Effector memory CD8-positive, alpha-beta T cell (primary cell): ENCODE measurements around the gene NEURL1.

Source experiments
- ATAC-seq: fragments of 150-1000 bp; cut with Tn5 transposase; replicated peaks from 2 replicates; pipeline ENCODE4 v1.10.0; 2021; ENCODE audit warnings: mild to moderate bottlenecking, moderate library complexity
- DNase-seq, 3 experiments: peaks; one replicate each; pipeline ENCODE4 v3.0.0; 2021
- H3K27ac Mint-ChIP-seq, 2 donors: one replicate each; pipeline ENCODE4 v1.8.0; 2022; ENCODE audit warnings: mild to moderate bottlenecking in 2 of 2, mixed read lengths in 2 of 2, moderate library complexity in 2 of 2
- H3K27me3 Mint-ChIP-seq, 2 donors: one replicate each; pipeline ENCODE4 v1.8.0; 2022; ENCODE audit warnings: mixed read lengths in 2 of 2
- H3K36me3 Mint-ChIP-seq: one replicate; pipeline ENCODE4 v1.8.0; 2022; ENCODE audit warnings: mild to moderate bottlenecking, moderate library complexity, mixed read lengths; ENCODE audit not compliant: insufficient read depth
- H3K4me1 Mint-ChIP-seq, 2 donors: one replicate each; pipeline ENCODE4 v1.8.0; 2022; ENCODE audit warnings: low read depth in 2 of 2, mixed read lengths in 2 of 2
- H3K4me3 Mint-ChIP-seq, 2 donors: one replicate each; pipeline ENCODE4 v1.8.0; 2022; ENCODE audit warnings: mild to moderate bottlenecking in 2 of 2, mixed read lengths in 2 of 2, moderate library complexity in 2 of 2
- H3K9me3 Mint-ChIP-seq, 2 donors: one replicate each; pipeline ENCODE4 v1.8.0; 2022; ENCODE audit warnings: mixed read lengths in 2 of 2

Gene NEURL1

DNA sequence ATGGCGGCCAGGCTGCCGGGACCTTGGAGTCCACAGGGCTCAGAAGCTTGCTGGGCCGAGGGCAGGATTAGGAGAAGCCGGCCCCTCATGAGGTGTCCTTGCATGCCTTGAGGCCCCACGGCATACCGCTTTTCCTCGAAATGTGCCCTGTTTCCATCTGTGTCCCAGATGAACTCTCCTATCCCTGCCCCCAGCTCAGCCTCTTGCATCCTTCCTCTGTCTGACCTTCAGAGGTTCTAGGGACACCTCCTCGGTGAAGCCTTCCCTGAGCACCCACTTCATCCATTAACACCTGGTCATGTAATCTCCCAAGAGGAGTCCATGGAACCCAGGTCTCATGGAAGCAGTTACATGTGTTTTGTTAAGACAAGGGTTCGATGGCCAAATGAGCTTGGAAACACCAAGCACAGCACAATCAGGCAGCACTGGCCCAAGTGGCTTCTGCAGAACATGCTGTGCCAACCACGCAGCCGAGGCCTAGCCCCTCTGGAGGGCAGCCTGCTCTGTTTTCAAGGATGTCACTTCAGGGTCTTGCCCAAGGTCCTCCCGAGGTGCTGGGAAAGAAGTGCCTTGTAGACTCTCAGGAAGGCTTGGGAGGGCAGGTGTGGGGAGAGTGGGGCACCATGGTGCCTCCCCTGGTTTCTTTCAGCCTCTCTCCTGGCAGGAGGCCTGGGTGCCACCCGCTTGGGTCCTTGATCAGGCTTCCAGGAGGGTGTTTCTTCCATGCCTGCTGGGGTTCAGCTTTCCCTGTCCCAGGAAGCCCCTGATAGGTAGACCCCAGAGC is 124.3 kb downstream of the NEURL1 start:
- DNase-seq, result no peak
- Mint-ChIP-seq H3K4me1 (no peaks in the 10 kb centered on the region), H3K27me3 (no peaks in the 10 kb centered on the region), H3K9me3 (no peaks in the 10 kb centered on the region), H3K27ac (no peak overlapping the region), H3K36me3 (peaks cover 8% of the 10 kb centered on the region), H3K4me3 (no peak overlapping the region)
- no peak for ATAC-seq

- no peak overlapping the region for H3K27ac Mint-ChIP-seq
- H3K9me3 Mint-ChIP-seq, result no peaks in the 10 kb centered on the region
- no peaks in the 10 kb centered on the region for H3K27me3 Mint-ChIP-seq
- ATAC-seq (no peak), DNase-seq (no peak)
- H3K36me3 Mint-ChIP-seq, result peaks cover 8% of the 10 kb centered on the region
- no peaks in the 10 kb centered on the region for H3K4me1 Mint-ChIP-seq
- no peak overlapping the region for H3K4me3 Mint-ChIP-seq
Measured at GRCh38 chr10:103618575-103619423, 125.3 kb downstream of the NEURL1 start.

DNA sequence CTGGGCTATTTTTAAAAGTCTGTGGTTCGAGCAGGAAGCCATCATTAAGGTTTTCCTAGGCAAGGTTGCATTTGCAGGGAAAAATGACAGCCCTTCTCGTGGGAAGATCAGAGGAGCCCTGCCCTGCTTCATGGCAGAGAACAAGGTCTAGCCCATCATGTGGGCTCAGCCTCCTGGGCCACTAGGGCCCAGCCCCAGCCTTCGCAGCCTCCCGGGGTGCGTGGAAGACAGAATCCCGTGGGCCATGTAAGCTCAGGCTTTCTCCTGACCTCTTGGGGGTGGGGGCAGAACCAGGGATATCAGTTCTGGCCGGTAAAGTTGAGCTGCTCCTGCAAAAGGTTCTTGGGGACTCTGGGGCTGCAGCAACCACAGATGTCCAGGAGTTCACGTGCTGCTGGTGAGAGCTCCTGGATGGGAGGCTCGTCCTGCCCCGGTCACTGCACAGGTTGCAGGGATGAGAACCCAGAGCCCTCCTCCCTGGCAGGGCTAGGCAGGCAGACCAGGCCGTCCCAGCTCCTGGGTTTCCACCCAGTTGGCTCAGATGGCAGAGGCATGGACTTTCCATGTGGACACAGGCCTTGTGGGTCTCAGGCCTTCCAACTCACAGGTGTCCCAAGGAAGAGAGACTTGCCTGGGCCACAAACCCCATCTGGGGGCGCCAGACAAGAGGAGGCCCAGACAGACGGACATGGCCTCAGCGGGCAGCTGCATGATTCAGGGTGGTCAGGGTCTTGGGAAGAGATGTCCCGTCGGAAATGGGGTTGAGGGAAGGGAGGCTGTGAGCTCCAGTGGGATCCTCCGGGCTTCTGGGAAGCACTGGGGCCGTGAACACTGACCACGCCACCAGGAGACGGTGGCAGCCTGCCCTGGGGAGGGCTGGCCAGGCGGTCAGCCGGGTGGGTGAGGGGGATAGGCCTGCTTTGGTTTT is 126.2 kb downstream of the NEURL1 start:
- no peak for ATAC-seq
- Mint-ChIP-seq H3K4me3 (no peak overlapping the region), H3K9me3 (no peaks in the 10 kb centered on the region), H3K27me3 (no peaks in the 10 kb centered on the region), H3K36me3 (peaks cover 2% of the 10 kb centered on the region), H3K27ac (no peak overlapping the region), H3K4me1 (no peaks in the 10 kb centered on the region)
- no peak for DNase-seq

DNA sequence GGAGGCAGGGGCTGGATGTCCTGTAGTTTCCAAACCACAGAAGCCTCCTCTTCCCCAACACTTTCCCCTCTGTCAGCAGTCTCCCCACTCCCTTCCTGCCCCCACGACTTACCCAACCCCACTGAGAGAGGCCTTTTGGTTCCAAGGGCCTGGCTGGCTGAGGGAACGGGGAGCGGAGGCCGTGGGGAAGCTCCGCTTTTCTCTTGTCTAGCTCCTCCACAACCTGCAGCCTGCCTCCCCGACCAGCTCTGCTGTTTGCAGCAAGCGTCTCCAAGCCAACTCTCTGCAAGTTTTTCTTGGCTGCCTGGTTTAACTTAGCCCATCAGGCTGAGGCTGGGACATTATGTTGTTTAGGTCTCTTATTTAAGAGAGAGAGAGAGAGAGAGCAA is 126.8 kb downstream of the NEURL1 start:
- H3K4me3 Mint-ChIP-seq, result no peak overlapping the region

DNA sequence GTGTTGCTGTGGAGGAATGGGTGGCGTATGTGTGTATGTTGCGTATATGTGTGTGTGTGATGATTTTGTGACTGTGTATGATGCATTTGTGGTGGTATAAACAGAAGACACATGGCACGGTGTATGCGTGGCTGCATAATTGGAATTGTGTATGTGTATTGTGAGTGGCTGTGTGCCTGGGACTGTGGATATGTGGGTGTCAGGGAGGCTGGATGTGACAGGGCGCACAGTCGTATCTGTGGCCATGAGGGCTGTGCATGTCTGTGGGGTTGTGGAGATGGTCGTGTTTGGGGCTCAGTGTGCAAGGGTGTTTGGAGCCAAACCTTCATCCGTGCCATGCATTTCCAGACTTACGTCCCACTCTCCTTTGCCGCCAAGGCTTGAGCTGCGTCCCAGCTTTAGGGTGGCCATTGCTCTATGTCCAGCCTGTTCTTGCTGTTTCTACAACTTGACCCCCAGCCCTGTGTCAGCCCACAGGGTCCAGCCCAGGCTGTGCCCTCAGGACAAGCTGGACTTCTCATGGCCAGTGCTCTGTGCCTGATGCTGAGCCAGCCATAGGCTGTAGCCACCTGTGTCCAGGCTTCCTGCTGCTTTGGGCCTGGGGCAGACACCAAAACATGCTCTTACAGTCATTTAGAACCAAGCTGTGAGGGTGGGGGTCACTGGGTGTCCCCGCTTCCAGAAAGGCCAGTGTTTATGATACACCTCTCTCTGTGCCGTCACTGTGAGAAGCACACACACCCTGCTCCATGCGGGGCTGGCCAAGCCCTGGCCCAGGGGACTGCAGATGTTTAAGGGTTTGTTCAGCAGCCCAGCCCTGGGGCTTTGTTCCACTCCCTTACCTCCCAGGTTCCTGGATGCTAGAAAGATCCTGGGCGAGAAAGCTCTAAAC is 127.6 kb downstream of the NEURL1 start:
- no peaks in the 10 kb centered on the region for H3K27me3 Mint-ChIP-seq
- peaks cover 2% of the 10 kb centered on the region for H3K36me3 Mint-ChIP-seq
- no peaks in the 10 kb centered on the region for H3K4me1 Mint-ChIP-seq
- no peaks in the 10 kb centered on the region for H3K9me3 Mint-ChIP-seq
- no peak overlapping the region for H3K27ac Mint-ChIP-seq
- H3K4me3 Mint-ChIP-seq, result no peak overlapping the region
- DNase-seq (no peak), ATAC-seq (no peak)

More for the DNA sequence above, 126.8 kb downstream of the NEURL1 start:
- no peaks in the 10 kb centered on the region for H3K4me1 Mint-ChIP-seq
- DNase-seq (no peak), ATAC-seq (no peak)
- H3K27me3 Mint-ChIP-seq, result no peaks in the 10 kb centered on the region
- no peak overlapping the region for H3K27ac Mint-ChIP-seq
- H3K36me3 Mint-ChIP-seq, result peaks cover 2% of the 10 kb centered on the region
- no peaks in the 10 kb centered on the region for H3K9me3 Mint-ChIP-seq

DNA sequence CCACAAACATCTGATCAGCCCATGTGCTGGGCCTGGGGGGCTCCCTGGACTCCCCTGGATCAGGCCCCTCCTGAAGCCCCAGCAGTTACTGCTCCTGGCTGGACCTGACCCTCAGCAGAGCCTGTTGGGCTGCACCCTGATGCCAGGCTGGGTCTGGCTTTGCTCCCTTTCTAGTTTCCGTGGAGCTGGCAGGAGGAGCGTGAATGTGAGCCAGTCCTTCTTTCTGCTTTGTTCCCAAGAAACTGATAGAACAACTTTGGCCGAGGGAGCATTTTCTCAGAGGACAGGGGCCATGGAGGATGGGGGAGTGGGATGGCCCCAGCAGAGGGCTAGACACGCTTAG is 128.2 kb downstream of the NEURL1 start:
- Mint-ChIP-seq H3K9me3 (no peaks in the 10 kb centered on the region), H3K4me1 (no peaks in the 10 kb centered on the region), H3K4me3 (no peak overlapping the region), H3K27me3 (no peaks in the 10 kb centered on the region), H3K27ac (no peak overlapping the region), H3K36me3 (peaks cover 2% of the 10 kb centered on the region)
- no peak for ATAC-seq
- no peak for DNase-seq

- no peaks in the 10 kb centered on the region for H3K9me3 Mint-ChIP-seq
- peaks cover 2% of the 10 kb centered on the region for H3K36me3 Mint-ChIP-seq
- ATAC-seq (no peak), DNase-seq (no peak)
- H3K27me3 Mint-ChIP-seq, result no peaks in the 10 kb centered on the region
- peaks cover 0 to 2% of the 10 kb centered on the region in 2 donors for H3K4me1 Mint-ChIP-seq
- no peak overlapping the region for H3K27ac Mint-ChIP-seq
- H3K4me3 Mint-ChIP-seq, result no peak overlapping the region
Measured at GRCh38 chr10:103622286-103622685, 128.8 kb downstream of the NEURL1 start.

- ATAC-seq, result no peak
- H3K4me3 Mint-ChIP-seq, result no peak overlapping the region
- peaks cover 0 to 2% of the 10 kb centered on the region in 2 donors for H3K4me1 Mint-ChIP-seq
- DNase-seq, result no peak
- no peak overlapping the region for H3K27ac Mint-ChIP-seq
- no peaks in the 10 kb centered on the region for H3K27me3 Mint-ChIP-seq
- no peaks in the 10 kb centered on the region for H3K9me3 Mint-ChIP-seq
- peaks cover 6% of the 10 kb centered on the region for H3K36me3 Mint-ChIP-seq
Measured at GRCh38 chr10:103622935-103623574, 129.6 kb downstream of the NEURL1 start.

- H3K27ac Mint-ChIP-seq, result no peak overlapping the region
- no peaks in the 10 kb centered on the region for H3K9me3 Mint-ChIP-seq
- H3K4me1 Mint-ChIP-seq, result peaks cover 0 to 2% of the 10 kb centered on the region in 2 donors
- no peak for ATAC-seq
- no peak overlapping the region for H3K4me3 Mint-ChIP-seq
- peaks cover 3% of the 10 kb centered on the region for H3K36me3 Mint-ChIP-seq
- DNase-seq, result no peak
- H3K27me3 Mint-ChIP-seq, result no peaks in the 10 kb centered on the region
Measured at GRCh38 chr10:103626178-103626577, 132.7 kb downstream of the NEURL1 start.

DNA sequence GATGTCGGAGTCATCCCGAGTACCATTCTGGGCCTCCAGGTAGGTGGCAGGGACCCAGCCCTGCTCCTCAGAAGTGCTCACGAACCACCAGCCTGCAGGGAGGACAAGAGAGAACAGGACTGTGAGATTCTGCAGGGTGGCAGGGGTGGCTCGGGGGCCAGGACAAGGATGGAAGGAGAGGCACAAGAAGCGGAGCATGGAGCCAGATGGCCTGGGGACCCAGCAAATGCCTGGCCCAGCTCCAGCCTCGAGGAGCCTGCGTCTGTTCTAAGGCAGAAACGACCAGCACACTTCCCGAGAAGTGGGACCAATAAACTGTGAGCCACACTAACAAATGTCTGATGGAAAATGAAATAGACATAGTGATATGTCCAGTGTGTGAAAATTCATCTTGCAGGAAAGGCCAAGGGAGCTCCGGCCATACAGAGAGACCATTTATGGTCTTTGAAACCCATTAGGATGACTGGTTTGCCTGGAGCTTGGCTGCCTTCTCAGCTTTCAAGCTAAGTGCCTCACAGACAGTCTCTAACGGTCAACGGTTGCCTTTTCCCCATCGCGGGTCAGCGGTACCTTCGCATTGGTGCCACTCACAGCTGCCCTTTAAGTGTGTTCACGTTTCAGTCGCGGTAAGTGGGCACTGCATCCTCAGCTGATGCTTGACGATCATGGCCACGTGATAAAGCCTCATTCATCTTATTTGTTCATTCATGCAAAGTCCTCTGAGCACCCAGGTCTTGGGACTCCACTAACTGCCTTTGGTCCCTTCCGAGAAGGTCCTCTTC is 133.8 kb downstream of the NEURL1 start:
- Mint-ChIP-seq H3K9me3 (no peaks in the 10 kb centered on the region), H3K36me3 (peaks cover 3% of the 10 kb centered on the region), H3K4me3 (no peak overlapping the region), H3K27ac (no peak overlapping the region), H3K4me1 (peaks cover 0 to 2% of the 10 kb centered on the region in 2 donors), H3K27me3 (no peaks in the 10 kb centered on the region)
- no peak for DNase-seq
- no peak for ATAC-seq

- Mint-ChIP-seq H3K4me1 (peaks cover 0 to 2% of the 10 kb centered on the region in 2 donors), H3K27ac (no peak overlapping the region)
Measured at GRCh38 chr10:103627893-103628292, 134.4 kb downstream of the NEURL1 start.

DNA sequence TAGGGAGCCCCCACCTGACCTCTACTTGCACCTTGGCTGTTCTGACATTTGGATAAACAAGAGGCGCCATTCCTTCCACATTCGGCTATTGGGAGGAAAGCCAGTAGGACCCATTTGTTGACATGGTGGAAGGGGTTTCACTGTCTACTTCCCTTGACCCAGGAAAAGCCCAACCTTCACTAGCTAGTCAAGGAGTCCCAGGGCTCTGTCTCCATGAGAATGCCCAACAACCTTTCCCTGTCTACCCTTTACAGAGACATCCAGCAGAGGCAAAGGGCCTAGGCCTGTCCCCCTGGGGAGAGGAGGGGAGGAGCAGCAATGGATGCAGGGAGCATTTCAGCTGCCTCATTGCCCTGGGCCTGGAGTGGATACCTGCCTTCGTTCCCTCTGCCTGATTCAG is 136.1 kb downstream of the NEURL1 start:
- H3K36me3 Mint-ChIP-seq, result peaks cover 3% of the 10 kb centered on the region

More at GRCh38 chr10:103627893-103628292, 134.4 kb downstream of the NEURL1 start:
- DNase-seq (no peak), ATAC-seq (no peak)
- Mint-ChIP-seq H3K9me3 (no peaks in the 10 kb centered on the region), H3K36me3 (peaks cover 3% of the 10 kb centered on the region), H3K4me3 (no peak overlapping the region), H3K27me3 (no peaks in the 10 kb centered on the region)

More for the DNA sequence above, 136.1 kb downstream of the NEURL1 start:
- ATAC-seq (no peak), DNase-seq (no peak)
- peaks cover 0 to 1% of the 10 kb centered on the region in 2 donors for H3K27me3 Mint-ChIP-seq
- no peak overlapping the region for H3K4me3 Mint-ChIP-seq
- H3K27ac Mint-ChIP-seq, result no peak overlapping the region
- peaks cover 0 to 2% of the 10 kb centered on the region in 2 donors for H3K4me1 Mint-ChIP-seq
- no peaks in the 10 kb centered on the region for H3K9me3 Mint-ChIP-seq
